ENCODE data around the gene SYCN.

SYCN gene

GRCh38 chr19:39192846-39193245 lies 11.2 kb downstream of the SYCN start:
- DNase-seq: no peak

GRCh38 chr19:39190768-39191167 lies 13.3 kb downstream of the SYCN start:
- DNase-seq: no peak

DNA sequence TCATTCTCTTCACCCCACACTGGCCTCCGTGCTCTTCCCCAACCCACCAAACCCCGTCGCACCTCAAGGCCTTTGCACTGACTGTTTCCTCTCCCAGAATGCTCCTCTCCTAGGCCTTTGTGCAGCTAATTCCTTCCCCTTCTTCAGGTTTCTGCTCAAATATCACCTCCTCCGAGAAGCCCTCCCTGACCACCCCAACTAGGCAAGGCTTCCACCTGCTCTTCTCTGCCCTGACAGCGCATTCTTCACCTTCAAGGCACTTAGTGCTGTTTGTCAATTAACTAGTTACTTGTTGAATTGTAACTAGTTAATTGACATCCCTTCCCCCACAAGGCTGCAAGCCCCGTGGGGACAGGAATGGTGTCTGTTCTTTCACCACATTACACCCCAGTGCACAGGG lies 15.1 kb downstream of the SYCN start:
- DNase-seq: no peak

DNA sequence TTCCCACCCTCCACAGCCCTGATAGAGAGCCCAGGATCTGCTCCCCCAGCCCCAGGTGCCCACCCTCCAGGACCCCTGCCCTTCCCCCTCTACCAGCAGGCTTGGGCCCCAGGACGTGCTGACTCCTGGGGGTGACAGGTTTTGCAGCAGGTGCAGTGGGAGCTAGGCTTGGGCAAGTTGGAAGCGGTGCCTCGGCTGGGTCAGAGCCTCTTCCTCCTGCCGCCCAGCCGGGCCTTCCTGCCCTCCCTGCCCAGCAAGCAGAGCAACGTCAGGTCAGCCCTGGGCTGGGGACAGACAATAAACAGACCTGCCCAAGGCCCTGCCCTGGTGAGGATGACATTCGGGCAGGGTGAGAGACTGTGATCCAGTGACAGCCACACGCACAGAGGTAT lies 16.5 kb downstream of the SYCN start:
- DNase-seq: no peak

DNA sequence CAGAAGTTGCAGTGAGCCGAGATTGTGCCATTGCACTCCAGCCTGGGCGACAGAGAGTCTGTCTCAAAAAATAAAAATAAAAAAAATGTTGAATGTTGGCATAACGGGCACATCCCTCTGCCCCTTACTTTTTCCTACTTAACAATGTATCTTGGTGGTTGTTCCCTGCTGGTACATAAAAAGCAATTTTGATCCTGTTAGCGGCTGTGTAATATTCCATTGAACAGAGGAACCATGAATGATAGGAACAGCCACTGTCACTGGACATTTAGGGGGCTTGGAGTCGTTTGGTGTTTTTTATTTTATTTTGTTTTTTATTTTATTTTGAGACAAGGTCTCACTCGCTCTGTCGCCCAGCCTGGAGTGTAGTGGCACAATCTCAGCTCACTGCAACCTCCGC lies 17.7 kb downstream of the SYCN start:
- DNase-seq: no peak

DNA sequence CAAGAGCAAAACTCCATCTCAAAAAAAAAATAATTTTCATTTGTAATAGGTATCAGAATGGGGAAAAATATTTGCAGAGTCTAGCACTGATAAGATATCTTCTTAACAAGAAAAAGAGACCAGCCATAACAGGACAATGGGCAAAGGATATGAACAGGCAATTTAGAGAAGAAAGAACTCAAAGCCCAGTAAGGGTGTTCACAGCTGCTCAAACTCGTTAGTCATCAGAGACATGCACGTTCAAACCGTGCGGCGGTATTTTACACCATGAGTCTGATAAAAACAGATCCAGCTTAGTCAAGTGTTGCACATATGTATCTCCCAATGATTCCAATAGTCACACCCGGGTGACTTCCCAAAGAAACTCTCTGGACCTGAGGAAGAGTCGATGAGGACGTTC lies 21.0 kb downstream of the SYCN start:
- no peak for DNase-seq

- DNase-seq: no peak
Observed at GRCh38 chr19:39182174-39182505, 21.9 kb downstream of the SYCN start.

DNA sequence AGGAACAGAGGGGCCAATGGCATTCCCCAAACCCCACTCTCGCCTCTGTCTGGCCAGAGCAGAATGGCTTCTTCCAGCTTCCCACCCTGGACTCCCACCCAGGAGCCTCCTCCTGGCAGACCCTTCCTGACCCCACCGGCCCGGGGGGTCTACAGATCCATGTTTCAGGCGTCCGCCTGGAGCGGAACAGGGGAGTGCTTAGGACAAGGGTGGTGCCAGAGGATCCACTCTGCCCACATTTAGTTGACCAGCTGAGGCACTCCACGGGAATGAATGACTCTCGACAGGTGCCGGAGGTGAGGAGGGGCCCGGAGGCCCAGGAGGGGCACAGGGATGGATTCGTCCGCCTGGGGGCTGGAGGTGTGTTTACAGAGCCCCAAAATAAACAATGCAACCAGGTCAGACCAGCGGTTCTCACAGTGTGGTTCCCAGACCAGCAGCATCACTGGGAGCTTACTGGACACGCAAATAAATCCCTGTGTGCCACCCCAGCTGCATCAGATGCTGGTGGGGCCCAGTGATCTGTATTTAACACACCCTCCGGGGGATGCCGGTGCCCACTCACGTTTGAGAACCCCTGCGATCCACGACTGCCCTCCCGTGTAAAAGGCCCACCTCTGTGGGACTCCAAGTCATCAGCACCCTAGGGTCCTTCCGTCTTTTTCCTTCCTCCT lies 22.4 kb downstream of the SYCN start:
- DNase-seq: no peak

- no peak for DNase-seq
Observed at GRCh38 chr19:39180749-39181148, 23.3 kb downstream of the SYCN start.

DNA sequence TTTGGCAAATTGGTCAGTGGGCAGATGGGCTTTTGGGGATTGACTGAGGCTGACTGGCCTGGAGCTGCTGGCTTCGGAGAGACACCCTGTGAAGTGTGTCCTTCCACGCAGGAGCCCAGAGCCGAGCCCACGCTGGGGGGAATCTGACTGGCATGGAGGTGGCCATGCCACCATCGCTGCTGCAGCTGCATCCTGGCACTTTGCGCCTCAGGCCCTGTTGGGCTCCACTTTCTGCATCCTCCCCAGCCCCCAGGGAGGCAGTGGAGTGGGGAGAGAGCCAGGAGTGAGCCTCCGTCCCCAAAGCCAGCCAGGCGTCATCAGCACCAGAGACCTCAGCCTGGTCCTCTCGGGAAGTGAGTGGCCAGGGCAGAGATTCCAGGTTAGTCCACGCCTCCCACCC lies 24.3 kb downstream of the SYCN start:
- DNase-seq: no peak

- no peak for DNase-seq
Observed at GRCh38 chr19:39178296-39179006, 25.6 kb downstream of the SYCN start.

- DNase-seq: no peak
Observed at GRCh38 chr19:39177736-39178135, 26.3 kb downstream of the SYCN start.

DNA sequence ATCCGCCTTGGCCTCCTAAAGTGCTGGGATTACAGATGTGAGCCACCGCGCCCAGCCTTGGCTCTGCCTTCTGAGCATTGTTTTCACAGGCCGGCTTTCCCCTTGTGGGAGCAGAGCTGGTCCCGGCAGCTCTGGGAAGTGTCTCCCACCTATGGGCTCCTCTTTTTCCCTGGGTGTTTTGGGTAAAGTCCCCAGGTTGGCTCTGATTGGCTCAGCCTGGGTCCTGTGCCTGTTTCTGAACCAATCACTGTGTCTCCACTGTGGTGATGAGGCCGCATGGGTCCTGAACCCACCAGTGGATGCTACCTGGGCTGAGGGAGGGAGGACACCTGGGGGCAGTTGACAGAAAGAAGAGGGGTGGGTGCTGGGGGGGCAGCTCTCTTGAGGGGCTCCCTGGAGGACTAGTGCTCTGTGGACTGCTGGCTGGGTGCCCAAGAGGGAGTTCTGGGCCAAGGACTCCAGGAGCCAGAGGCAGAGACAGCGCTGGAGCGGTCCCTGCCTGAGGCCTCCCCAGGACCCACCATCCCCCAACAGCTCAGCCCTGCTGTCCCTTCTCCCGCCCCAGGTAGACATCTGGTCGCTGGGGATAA lies 26.9 kb downstream of the SYCN start:
- DNase-seq: no peak

DNA sequence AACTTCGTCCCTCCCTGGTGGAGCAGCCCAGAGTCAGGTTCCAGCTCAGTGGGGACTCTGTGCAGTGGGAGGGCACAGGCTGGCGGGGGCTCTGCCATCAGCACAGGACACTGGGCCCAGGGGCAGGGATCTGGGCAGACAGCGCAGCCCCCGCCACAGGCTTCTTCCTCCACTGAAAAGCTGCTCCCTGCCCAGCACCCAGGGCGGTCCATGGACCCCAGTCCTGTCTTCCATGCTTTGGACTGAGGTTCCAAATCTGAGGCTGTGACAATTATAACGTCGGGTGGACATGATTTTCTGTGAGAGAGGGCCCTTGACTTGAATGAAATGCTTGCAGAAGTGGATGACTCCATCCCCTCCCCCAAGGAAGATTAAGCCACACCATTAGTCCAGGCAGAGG lies 28.5 kb downstream of the SYCN start:
- no peak for DNase-seq

- DNase-seq: no peak
Observed at GRCh38 chr19:39174558-39175544, 29.2 kb downstream of the SYCN start.

- no peak for DNase-seq
Observed at GRCh38 chr19:39174142-39174541, 29.9 kb downstream of the SYCN start.

DNA sequence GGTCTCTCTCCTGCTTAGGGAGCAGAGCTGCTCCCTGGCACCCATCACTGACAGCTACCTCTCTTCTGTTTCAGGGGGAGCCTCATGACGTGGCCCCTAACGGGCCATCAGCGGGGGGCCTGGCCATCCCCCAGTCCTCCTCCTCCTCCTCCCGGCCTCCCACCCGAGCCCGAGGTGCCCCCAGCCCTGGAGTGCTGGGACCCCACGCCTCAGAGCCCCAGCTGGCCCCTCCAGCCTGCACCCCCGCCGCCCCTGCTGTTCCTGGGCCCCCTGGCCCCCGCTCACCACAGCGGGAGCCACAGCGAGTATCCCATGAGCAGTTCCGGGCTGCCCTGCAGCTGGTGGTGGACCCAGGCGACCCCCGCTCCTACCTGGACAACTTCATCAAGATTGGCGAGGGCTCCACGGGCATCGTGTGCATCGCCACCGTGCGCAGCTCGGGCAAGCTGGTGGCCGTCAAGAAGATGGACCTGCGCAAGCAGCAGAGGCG lies 30.5 kb downstream of the SYCN start:
- DNase-seq: no peak

DNA sequence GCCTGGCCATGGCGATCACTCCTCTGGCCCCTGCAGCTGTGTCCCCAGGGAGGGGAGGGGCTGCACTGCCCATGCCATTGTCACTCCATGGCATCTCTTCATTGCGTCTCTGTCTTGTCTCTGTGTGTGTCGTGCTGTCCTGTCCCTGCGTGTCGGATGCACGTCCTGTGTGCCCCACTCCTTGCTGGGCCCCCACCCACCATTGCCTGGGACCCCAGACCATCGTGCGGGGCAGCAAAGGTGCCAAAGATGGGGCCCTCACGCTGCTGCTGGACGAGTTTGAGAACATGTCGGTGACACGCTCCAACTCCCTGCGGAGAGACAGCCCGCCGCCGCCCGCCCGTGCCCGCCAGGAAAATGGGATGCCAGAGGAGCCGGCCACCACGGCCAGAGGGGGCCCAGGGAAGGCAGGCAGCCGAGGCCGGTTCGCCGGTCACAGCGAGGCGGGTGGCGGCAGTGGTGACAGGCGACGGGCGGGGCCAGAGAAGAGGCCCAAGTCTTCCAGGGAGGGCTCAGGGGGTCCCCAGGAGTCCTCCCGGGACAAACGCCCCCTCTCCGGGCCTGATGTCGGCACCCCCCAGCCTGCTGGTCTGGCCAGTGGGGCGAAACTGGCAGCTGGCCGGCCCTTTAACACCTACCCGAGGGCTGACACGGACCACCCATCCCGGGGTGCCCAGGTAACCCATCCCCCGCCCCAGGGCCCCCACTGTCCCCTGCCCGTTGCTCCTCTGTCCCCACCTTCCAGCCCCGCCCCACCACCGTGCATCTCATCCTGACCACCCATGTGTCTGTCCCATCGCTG lies 31.2 kb downstream of the SYCN start:
- no peak for DNase-seq

DNA sequence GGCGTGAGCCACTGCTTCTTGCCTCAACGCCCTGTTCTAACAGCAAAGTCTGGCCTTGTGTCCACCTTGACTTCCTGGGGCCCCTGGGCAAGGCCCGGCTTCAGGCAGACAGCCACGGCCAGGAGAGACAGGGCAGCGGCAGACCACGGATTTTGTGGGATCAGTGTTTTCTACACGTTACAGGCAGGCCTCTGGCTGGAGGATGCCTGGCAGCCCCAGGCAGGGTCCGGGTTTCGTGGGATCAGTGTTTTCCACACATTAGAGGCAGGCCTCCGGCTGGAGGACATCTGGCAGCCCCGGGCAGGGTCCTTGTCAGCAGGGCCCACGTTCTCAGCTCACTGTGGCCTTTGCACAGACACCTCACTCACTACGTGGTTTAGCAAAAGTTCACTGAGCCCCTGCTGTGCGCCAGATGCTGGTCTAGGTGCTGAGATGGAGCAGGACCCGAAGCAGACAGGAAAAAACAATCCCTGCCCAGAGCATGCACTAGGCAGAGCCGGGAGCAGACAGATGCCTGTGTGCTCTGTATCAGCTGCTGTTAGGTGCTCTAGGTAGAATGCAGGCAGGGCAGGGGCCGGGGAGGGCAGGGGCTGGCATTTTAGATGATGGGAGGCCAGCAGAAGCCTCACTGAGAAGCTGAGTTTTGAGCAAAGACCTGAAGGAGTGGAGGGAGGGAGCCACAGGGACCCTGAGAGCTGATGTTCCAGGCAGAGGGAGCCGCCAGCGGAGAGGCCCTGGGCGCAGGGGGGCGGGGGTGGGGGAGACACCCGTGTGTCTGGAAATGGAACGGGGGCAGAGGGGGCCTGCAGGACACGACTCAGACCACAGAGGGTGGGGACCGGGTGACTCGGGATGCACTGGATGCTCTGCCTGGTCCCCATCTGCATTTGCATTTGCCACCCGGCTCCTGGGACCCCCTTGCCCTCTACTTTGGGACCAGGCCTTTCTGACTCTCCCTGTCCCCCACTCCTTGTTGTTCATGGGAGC lies 32.3 kb downstream of the SYCN start:
- no peak for DNase-seq

DNA sequence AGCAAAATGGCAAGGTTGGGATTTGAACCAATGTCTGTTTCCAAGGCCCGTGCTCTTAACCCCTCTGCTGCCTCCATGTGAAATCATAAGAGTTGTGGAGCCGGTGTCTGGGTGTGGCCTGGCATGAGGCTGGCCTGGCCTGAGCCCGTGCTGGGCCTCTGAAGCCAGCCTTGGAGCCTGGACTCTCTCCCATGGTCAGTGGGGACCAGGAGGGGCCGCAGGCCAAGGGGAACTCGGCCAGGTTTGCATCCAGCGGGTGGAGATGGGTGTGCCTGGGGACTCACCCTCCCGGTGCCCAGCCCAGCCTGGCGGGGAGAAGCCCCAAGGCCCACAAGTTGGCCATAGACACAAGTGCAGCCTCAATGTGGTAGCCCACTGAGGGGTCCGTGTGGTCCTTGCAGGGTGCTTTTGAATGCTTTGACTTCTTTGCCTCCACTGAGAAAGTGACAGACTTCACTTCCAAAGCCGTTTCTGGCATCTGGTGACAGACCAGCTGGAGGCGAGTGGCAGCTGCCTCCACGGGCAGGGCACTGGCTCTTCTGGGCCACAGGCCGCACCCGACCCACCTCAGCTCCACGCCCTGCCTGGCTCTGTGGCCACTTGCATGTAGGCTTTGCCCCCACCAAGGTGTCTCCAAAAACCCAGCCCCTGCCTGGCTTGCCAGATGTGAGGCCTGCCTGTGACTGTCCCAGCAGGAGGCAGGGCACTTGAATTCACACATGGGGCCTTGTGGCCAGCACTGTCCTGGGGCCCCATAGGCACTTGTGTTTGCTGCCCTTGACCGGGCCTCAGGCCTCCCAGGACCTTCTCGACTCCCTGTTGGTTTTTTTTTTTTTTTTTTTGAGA lies 33.5 kb downstream of the SYCN start:
- DNase-seq: no peak
